HG03565 (cell line): ENCODE measurements around the gene ZFP30.
A peak's percentile ranks its signal among the peaks of the same experiment; 100 is the strongest.
"Not testable (repeated sequence)": the region's sequence is repeated elsewhere in the genome, so short reads cannot be mapped to it uniquely, and the experiment has no call there.

Experiments
- ATAC-seq: cut with Tn5 transposase; IDR thresholded peaks from one replicate; pipeline ENCODE4 v1.9.1; 2021; ENCODE audit warnings: mild to moderate bottlenecking, moderate library complexity; ENCODE audit not compliant: unreplicated experiment

Gene ZFP30

GRCh38 chr19:37655301-37655688 is at the start of gene ZFP30:
ZFP30 (minus strand) TSS chr19:37655465; CDS start chr19:37647822, 7,643 bp downstream.
- peak; percentile 33 for ATAC-seq

GRCh38 chr19:37699057-37699456 is 43.8 kb upstream of the ZFP30 start:
- ATAC-seq, result no peak

- no peak for ATAC-seq
Measured at GRCh38 chr19:37698216-37698615, 43.0 kb upstream of the ZFP30 start.

GRCh38 chr19:37695144-37695899 is 40.1 kb upstream of the ZFP30 start:
- no peak for ATAC-seq

- ATAC-seq, result no peak
Measured at GRCh38 chr19:37692956-37693620, 37.8 kb upstream of the ZFP30 start.

DNA sequence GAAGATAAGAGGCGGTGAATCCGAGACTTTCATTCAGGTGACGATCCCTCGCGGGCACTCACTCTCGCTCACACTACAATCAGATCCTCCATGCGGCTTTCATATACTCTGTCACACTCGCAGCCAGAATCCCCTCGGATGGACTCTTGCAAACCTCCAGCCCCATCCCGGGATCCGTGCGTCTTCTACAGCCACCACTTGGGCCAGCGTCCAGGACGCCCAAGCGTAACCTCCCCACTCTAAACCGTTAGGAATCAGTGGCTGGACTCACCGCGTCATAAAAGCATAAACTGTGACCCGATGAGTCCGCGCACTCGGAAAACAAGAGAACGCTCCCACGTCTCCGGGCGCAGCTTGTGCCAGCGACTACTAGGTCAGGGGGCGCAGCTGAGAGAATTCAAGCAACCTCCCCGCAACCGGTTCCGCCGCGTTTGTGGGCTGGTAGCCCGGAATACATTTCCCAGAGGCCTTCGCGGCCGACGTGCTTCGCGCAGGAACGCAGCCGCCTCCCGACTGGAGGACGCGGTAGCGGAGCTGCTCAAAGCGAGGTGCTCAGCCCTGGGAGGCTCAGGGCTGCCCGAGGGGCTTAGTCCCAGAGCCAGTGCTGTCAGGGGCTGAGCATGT is 36.7 kb upstream of the ZFP30 start:
- no peak for ATAC-seq

DNA sequence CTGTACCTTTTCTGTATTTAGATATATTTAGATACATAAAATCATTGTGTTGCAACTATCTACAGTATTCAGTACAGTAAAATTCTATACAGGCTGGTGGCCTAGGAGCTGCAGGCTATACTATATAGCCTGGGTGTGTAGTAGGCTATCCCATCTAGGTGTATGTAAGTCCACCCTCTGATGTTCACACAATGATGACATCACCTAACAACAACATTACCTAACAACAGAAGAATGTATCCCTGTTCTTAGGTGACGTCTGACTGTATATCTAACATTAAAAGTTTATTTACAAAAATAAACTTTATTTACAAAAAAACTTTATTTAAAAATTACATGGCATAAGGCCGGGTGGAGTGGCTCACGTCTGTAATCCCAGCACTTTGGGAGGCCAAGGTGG is 28.3 kb upstream of the ZFP30 start:
- no peak for ATAC-seq

DNA sequence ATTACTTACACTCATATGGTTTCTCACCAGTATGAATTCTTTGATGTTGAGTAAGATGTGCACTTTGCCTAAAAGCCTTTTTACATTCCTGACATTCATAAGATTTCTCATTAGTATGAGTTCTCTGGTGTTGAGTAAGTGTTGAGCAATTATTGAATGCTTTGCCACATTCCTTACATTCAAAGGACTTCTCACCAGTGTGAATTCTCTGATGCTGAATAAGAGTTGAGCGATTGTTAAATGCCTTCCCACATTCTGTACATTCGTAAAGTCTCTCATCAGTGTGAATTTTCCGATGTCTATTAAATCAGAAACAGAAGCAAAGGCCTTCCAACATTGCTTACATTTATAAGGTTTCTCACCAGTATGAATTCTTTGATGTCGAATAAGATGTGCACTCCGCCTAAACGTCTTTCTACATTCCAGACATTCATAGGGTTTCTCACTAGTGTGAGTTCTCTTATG is 14.2 kb upstream of the ZFP30 start:
- no peak for ATAC-seq

- not testable (repeated sequence) for ATAC-seq
Measured at GRCh38 chr19:37657157-37657556, 1.9 kb upstream of the ZFP30 start.

DNA sequence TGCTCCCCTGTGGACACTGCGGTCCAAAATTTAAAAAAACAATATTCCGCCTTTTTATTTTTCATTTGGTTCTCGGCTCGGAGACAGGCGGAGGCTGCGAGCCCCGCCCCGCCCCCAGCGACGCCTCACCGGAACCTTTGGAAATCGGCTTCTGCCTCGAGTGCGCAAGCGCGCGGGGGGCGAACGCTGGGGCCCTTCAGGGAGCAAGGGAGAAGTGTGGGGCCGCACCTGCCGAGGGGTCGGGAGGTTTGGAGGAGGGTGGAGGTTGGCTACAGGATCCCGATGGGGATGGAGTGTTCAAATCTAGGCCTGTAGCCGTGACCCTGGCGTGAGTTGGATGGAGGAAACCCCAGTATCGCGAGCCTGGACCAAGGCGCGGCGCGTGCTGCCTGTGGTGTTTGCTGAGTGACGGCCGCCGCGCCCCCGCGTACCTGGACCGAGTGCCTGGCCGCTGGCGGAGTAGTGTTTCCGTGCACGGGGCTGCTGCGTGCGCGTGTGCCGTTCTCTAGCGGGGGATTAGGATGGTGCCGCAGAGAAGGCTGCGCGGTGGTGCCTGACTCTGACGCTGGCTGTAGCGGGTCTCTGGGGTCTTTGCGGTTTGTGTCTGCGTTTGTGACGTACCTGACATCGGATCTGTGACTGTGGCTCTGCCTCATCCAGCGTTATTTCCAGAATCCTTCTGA is 565 bp upstream of the ZFP30 start:
- peak; percentile 45 for ATAC-seq

- ATAC-seq, result peak; percentile 21
Measured at GRCh38 chr19:37654629-37655300, 500 bp downstream of the ZFP30 start.

GRCh38 chr19:37654118-37654517 is 1.1 kb downstream of the ZFP30 start:
- ATAC-seq, result no peak

DNA sequence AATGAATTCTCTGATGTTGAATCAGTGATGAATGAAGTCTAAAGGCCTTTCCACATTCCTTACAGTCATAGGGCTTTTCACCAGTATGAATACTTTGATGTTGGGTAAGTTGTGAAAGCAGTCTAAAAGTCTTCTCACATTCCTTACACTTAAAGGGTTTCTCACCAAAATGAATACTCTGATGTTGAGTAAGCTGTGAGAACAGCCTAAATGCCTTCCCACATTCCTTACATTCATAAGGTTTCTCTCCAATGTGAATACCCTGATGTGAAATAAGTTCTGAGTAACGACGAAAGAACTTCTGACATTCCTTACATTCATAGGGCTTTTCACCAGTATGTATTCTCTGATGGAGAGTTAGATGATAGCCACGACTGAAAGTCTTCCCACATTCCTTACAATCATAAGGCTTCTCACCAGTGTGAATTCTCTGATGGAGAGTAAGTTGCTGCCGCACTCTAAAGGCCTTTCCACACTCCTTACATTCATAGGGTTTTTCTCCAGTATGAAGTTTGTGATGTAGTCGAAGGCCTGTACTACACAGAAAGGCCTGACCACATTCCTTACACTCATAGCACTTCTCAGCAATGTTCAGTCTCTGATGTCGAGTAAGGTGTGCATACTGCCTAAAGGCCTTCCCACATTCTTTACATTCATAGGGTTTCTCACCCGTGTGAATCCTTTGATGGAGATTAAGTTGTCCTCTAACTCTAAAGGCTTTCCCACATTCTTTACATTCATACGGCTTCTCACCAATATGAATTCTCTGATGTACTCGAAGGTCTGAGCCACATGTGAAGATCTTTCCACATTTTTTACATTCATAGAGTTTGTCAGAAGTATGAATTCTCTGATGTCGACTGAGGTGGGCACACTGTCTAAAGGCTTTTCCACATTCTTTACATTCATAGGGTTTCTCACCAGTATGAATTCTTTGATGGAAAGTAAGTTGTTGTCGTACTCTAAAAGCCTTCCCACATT is 19.9 kb downstream of the ZFP30 start:
- ATAC-seq, result no peak

DNA sequence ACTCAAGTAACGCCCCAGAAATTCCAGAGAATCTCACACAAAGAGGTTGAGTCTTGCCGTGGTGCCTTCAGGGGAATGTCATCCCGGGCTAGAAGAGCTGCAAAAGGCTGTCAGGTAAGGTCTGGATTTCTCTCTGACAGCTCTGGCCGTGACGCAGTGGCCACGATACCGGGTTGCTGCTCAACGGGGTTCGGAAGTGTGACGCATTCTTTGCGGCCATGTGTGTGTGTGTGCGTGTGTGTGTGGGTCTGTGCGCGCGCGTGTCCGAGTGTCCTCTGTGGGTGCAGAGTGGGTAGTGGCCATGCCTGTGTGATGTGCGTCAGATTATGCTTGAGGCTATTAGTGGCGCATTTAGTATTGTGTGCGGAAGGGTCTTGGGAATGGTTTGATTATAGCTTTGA is 60.3 kb downstream of the ZFP30 start:
- ATAC-seq, result peak; percentile 18

DNA sequence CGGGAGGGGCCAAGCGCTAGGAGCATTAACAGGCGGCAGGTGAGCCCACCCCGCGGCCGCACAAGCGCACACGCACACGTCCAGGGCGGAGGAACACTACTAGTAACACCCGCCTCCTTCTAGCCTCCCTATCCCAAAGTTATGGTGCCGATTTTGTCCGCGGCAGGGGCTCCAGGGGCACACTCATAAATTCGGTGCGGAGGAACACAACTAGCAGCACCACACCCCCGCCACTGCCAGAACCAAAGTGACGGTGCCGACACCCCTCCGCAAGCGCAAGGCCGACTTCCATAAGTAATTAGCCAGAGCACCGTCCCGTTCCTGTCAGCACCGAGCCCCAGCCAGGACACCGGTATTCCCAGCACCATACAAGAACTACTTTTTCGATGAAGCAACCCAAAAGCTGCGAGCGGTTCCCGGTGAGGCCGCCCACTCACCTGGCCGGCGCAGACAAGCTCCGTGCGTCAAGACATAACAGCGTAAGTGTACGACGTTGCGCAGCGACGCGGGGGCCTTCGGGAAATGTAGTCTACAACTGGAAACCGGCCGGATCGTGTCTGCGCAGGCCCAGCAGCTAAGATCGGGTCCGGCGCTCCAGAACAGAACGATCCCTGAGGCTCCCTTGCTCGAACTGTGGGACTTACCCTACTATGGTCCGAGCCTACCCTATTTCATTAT is 60.8 kb downstream of the ZFP30 start, which contains the start of the genes ZNF540 and ZNF571:
TSS of gene ZNF540 (plus strand) at position 573 of the 678 bp plus-strand sequence. CDS start 3,572 bp downstream, outside the sequence.
TSS of gene ZNF571 (minus strand) at position 489 of the 678 bp plus-strand sequence. CDS start 8,116 bp downstream, outside the sequence.
- ATAC-seq, result peak; percentile 95

GRCh38 chr19:37593996-37594303 is 61.3 kb downstream of the ZFP30 start:
- ATAC-seq, result peak; percentile 28

DNA sequence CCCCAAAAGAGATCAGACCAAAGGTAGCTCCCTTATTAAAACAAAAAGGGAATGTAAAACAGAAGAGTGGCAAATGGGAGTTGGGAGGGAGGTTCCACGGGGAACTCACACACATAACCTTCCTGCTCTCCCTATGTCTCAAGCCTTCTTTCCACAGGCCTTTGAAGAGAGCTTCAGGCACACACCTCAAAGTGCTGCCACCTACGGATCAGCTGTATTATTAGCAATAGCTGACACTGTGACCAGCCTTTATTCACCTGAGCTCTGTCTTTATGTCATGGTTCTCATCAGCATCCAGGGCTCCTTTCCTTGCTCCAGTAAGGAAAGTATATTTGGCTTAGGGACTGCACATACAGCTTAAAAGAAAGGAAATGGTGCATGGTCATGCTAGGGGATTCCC is 71.9 kb downstream of the ZFP30 start:
- no peak for ATAC-seq

GRCh38 chr19:37572203-37572602 is 83.1 kb downstream of the ZFP30 start:
- ATAC-seq, result no peak

DNA sequence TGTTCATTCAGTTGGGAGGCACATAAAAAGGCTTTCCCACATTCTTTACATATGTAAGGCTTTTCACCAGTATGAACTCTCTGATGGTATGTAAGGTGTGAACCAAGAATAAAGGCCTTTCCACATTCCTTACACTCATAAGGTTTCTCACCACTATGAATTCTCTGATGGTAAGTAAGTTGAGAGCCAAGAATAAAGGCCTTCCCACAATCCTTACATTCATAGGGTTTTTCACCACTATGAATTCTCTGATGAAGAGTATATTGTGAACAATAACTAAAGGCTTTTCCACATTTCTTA is 89.9 kb downstream of the ZFP30 start:
- ATAC-seq, result no peak
